ENCODE measurements around the gene AMD1.

AMD1 gene

GRCh38 chr6:110939429-110940200 lies 65.0 kb downstream of the AMD1 start:
- no peak for TF ChIP-seq CTCF (IDR thresholded peaks at IDR 0.05; ENCODE audit: borderline replicate concordance, insufficient read depth, low read depth, low read length)
- H3K4me3 ChIP-seq (ENCODE audit: low read depth, low read length): no peak overlapping the region

GRCh38 chr6:110944681-110945151 lies 70.1 kb downstream of the AMD1 start:
- H3K4me3 ChIP-seq (ENCODE audit: low read depth, low read length): no peak overlapping the region
- TF ChIP-seq CTCF (IDR thresholded peaks at IDR 0.05; ENCODE audit: borderline replicate concordance, insufficient read depth, low read depth, low read length): no peak

All from GM12875 (cell line).